Astrocyte (in vitro differentiated cells and primary cell): ENCODE measurements around the gene MAP1S. TPM values are rescaled to one million over a fixed set of nuclear protein-coding genes. Genes with fewer than 3 reads are reported as not detected.

Experiments
- DNase-seq: peaks from one replicate; pipeline ENCODE4 v3.0.0-alpha.2; 2010; ENCODE audit warnings: low read depth
- FAIRE-seq: peaks from 2 replicates; lab custom pipeline; 2011; peaks lifted over from hg19 to GRCh38; lab: Jason Lieb, UNC
- H2AFZ ChIP-seq: 2 replicates; pipeline ENCODE4 v1.6.0; 2012; ENCODE audit warnings: low read depth, low read length, inconsistent platforms
- H3K27ac ChIP-seq: 2 replicates; pipeline ENCODE4 v1.5.1; 2011; ENCODE audit warnings: low read depth, low read length, inconsistent platforms
- H3K27me3 ChIP-seq: 2 replicates; pipeline ENCODE4 v1.6.0; 2011; ENCODE audit warnings: low read length, inconsistent platforms; ENCODE audit not compliant: insufficient read depth
- H3K36me3 ChIP-seq: 2 replicates; pipeline ENCODE4 v1.5.1; 2011; ENCODE audit warnings: low read length, inconsistent platforms; ENCODE audit not compliant: insufficient read depth
- H3K4me1 ChIP-seq: 2 replicates; pipeline ENCODE4 v1.5.1; 2011; ENCODE audit warnings: low read length, inconsistent platforms; ENCODE audit not compliant: insufficient read depth
- H3K4me2 ChIP-seq: 2 replicates; pipeline ENCODE4 v1.6.0; 2012; ENCODE audit warnings: low read length, inconsistent platforms
- H3K4me3 ChIP-seq: 2 replicates; pipeline ENCODE4 v1.5.1; 2011; ENCODE audit warnings: low read depth, mild to moderate bottlenecking, low read length, inconsistent platforms; ENCODE audit not compliant: insufficient read depth
- H3K79me2 ChIP-seq: 2 replicates; pipeline ENCODE4 v1.6.0; 2012; ENCODE audit warnings: mild to moderate bottlenecking, low read length, inconsistent platforms; ENCODE audit not compliant: insufficient read depth
- H3K9ac ChIP-seq: 2 replicates; pipeline ENCODE4 v1.6.0; 2012; ENCODE audit warnings: mild to moderate bottlenecking, low read length, inconsistent platforms
- H3K9me3 ChIP-seq: 2 replicates; pipeline ENCODE4 v1.5.1; 2012; ENCODE audit warnings: low read depth, mild to moderate bottlenecking, low read length, inconsistent platforms; ENCODE audit not compliant: insufficient read depth
- H4K20me1 ChIP-seq: 2 replicates; pipeline ENCODE4 v1.6.0; 2012; ENCODE audit warnings: low read length, inconsistent platforms; ENCODE audit not compliant: insufficient read depth
- H3K27ac Mint-ChIP-seq: one replicate; pipeline ENCODE4 v1.8.0; 2021; ENCODE audit warnings: mild to moderate bottlenecking, mixed read lengths; ENCODE audit not compliant: unreplicated experiment
- H3K27me3 Mint-ChIP-seq: one replicate; pipeline ENCODE4 v1.8.0; 2021; ENCODE audit warnings: low read depth, mixed read lengths; ENCODE audit not compliant: unreplicated experiment
- H3K36me3 Mint-ChIP-seq: one replicate; pipeline ENCODE4 v1.8.0; 2021; ENCODE audit warnings: low read depth, mixed read lengths; ENCODE audit not compliant: unreplicated experiment
- H3K4me1 Mint-ChIP-seq: one replicate; pipeline ENCODE4 v1.8.0; 2021; ENCODE audit warnings: low read depth, mixed read lengths; ENCODE audit not compliant: unreplicated experiment
- H3K4me3 Mint-ChIP-seq: one replicate; pipeline ENCODE4 v1.8.0; 2021; ENCODE audit warnings: mild to moderate bottlenecking, moderate library complexity, mixed read lengths; ENCODE audit not compliant: unreplicated experiment
- H3K9me3 Mint-ChIP-seq: one replicate; pipeline ENCODE4 v1.8.0; 2021; ENCODE audit warnings: mild to moderate bottlenecking, mixed read lengths; ENCODE audit not compliant: unreplicated experiment
- EZH2 ChIP-seq: IDR thresholded peaks from 2 replicates; pipeline ENCODE4 v1.6.1; 2012; ENCODE audit warnings: mild to moderate bottlenecking, low read length, inconsistent platforms; ENCODE audit not compliant: insufficient read depth
- total RNA-seq: library from RNA; stranded (reverse); gene quantifications from 2 replicates; pipeline ENCODE4 v1.2.1, GENCODE V29; 2021
- TF ChIP-seq, protein P1 (sequence below): IDR thresholded peaks from 2 replicates; pipeline ENCODE4 v1.5.1; 2011; ENCODE audit warnings: low read depth, mild to moderate bottlenecking, inconsistent platforms, low read length, moderate library complexity; ENCODE audit not compliant: insufficient read depth

MAP1S gene
- total RNA-seq, 1 donor from 2014 or later: 82.2 TPM

DNA sequence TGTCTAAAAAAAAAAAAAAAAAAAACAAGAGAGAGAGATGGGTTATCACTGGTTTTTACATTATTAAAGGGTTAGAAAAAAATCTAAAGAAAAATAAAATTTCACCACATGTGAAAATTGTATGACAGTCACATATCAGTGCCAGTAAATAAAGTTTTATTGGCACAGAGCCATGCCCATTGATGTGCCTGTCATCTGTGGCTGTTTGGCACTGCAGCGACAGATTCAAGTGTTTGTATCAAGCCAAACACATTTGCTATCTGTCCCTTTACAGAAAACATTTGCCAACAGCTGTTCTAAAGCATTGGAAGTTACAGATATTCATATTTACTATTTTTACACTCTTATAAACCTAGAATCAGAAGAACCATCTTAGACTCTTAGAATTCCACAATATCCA, 48.3 kb downstream of the MAP1S start:
- H3K4me2 ChIP-seq: no peak overlapping the region
- no peaks in the 10 kb centered on the region for H3K36me3 Mint-ChIP-seq
- no peaks in the 10 kb centered on the region for H3K4me1 Mint-ChIP-seq
- H3K27me3 Mint-ChIP-seq: peaks cover 5% of the 10 kb centered on the region
- H3K27ac ChIP-seq: no peak overlapping the region
- H4K20me1 ChIP-seq: no peaks in the 10 kb centered on the region
- no peak overlapping the region for H3K4me3 Mint-ChIP-seq
- H2AFZ ChIP-seq: no peak overlapping the region
- TF ChIP-seq, protein P1, sequence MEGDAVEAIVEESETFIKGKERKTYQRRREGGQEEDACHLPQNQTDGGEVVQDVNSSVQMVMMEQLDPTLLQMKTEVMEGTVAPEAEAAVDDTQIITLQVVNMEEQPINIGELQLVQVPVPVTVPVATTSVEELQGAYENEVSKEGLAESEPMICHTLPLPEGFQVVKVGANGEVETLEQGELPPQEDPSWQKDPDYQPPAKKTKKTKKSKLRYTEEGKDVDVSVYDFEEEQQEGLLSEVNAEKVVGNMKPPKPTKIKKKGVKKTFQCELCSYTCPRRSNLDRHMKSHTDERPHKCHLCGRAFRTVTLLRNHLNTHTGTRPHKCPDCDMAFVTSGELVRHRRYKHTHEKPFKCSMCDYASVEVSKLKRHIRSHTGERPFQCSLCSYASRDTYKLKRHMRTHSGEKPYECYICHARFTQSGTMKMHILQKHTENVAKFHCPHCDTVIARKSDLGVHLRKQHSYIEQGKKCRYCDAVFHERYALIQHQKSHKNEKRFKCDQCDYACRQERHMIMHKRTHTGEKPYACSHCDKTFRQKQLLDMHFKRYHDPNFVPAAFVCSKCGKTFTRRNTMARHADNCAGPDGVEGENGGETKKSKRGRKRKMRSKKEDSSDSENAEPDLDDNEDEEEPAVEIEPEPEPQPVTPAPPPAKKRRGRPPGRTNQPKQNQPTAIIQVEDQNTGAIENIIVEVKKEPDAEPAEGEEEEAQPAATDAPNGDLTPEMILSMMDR: no peak
- TF ChIP-seq EZH2: no peak
- no peak overlapping the region for H3K9ac ChIP-seq
- H3K9me3 Mint-ChIP-seq: no peaks in the 10 kb centered on the region
- no peaks in the 10 kb centered on the region for H3K27me3 ChIP-seq
- no peak for DNase-seq
- no peak overlapping the region for H3K27ac Mint-ChIP-seq
- no peaks in the 10 kb centered on the region for H3K9me3 ChIP-seq
- no peak for FAIRE-seq
- H3K79me2 ChIP-seq: no peaks in the 10 kb centered on the region
- H3K4me1 ChIP-seq: peaks cover 3% of the 10 kb centered on the region
- no peak overlapping the region for H3K4me3 ChIP-seq
- H3K36me3 ChIP-seq: no peaks in the 10 kb centered on the region

DNA sequence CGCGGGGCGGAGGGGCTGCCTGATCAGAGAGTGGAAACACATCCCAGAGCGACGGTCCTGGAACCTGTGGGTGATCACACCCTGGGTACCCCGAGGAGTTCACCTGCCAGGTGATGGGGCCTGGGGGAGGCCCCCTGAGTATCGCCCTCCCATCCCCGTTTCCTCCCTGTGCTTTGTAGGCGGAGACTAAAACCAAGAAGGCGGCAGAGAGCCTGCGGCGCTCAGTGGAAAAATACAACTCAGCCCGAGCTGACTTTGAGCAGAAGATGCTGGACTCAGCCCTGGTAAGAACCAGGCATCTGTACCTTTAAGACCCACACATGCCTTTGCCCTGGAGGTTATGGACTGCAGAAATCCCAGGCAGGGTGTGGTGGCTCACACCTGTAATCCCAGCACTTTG, 51.3 kb downstream of the MAP1S start:
- no peak overlapping the region for H3K4me3 Mint-ChIP-seq
- no peak for FAIRE-seq
- TF ChIP-seq, protein P1: no peak
- TF ChIP-seq EZH2: no peak

DNA sequence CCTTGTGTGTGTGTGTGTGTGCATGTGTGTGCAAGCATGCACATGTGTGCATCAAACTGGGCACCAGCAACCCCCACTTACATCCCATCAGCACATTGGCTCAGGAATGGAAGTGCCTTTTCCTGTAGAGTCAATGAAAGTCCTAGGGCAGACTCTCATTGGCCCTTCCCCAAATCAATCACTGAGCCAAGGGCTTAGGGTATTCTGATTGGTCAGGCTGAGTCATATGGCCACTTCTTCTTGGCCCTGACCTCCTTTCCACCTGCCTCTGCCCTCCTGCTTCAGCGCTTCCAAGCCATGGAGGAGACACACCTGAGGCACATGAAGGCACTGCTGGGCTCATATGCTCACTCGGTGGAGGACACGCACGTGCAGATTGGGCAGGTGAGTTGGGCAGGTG, 52.9 kb downstream of the MAP1S start:
- no peaks in the 10 kb centered on the region for H3K4me1 ChIP-seq
- H3K4me2 ChIP-seq: no peak overlapping the region
- no peak overlapping the region for H3K9ac ChIP-seq
- no peaks in the 10 kb centered on the region for H4K20me1 ChIP-seq
- no peaks in the 10 kb centered on the region for H3K9me3 Mint-ChIP-seq
- no peak for TF ChIP-seq EZH2
- TF ChIP-seq, protein P1: no peak
- no peaks in the 10 kb centered on the region for H3K79me2 ChIP-seq
- no peak overlapping the region for H3K27ac Mint-ChIP-seq
- H3K36me3 Mint-ChIP-seq: no peaks in the 10 kb centered on the region
- H3K36me3 ChIP-seq: no peaks in the 10 kb centered on the region
- no peaks in the 10 kb centered on the region for H3K4me1 Mint-ChIP-seq
- no peaks in the 10 kb centered on the region for H3K9me3 ChIP-seq
- H3K4me3 ChIP-seq: no peak overlapping the region
- DNase-seq (no peak), FAIRE-seq (no peak)
- no peaks in the 10 kb centered on the region for H3K27me3 ChIP-seq
- H3K27me3 Mint-ChIP-seq: peaks cover 21% of the 10 kb centered on the region
- H3K4me3 Mint-ChIP-seq: peak overlapping the region; percentile 54
- no peak overlapping the region for H2AFZ ChIP-seq
- no peak overlapping the region for H3K27ac ChIP-seq

More for the DNA sequence above, 51.3 kb downstream of the MAP1S start:
- Histone ChIP-seq H3K79me2 (no peaks in the 10 kb centered on the region), H3K9me3 (no peaks in the 10 kb centered on the region), H2AFZ (no peak overlapping the region), H4K20me1 (no peaks in the 10 kb centered on the region), H3K36me3 (no peaks in the 10 kb centered on the region), H3K4me1 (peaks cover 3% of the 10 kb centered on the region), H3K27ac (no peak overlapping the region), H3K27me3 (no peaks in the 10 kb centered on the region), H3K4me2 (no peak overlapping the region), H3K9ac (no peak overlapping the region), H3K4me3 (no peak overlapping the region)
- no peak for DNase-seq
- no peaks in the 10 kb centered on the region for H3K4me1 Mint-ChIP-seq
- H3K27ac Mint-ChIP-seq: no peak overlapping the region
- no peaks in the 10 kb centered on the region for H3K9me3 Mint-ChIP-seq
- H3K36me3 Mint-ChIP-seq: no peaks in the 10 kb centered on the region
- H3K27me3 Mint-ChIP-seq: peaks cover 17% of the 10 kb centered on the region
